Keratinocyte (primary cell): Measurements from ENCODE around the gene PLA2G6.

ENCODE experiments used
- CTCF ChIP-seq, 3 experiments: IDR thresholded peaks in 1 of 3; conservative IDR thresholded peaks in 1 of 3; optimal IDR thresholded peaks in 1 of 3; 2 replicates in 2 of 3; 3 replicates in 1 of 3; pipeline versions ENCODE3 to v1.5.1; 2011; ENCODE audit warnings: low read length in 3 of 3, mild to moderate bottlenecking in 3 of 3, moderate library complexity in 2 of 3, control low read depth in 1 of 3, inconsistent platforms in 1 of 3; ENCODE audit not compliant: insufficient read depth in 2 of 3; ENCODE audit errors: extremely low read depth in 1 of 3
- EZH2 ChIP-seq: IDR thresholded peaks from one replicate; pipeline ENCODE4 v1.6.1; 2012; ENCODE audit warnings: inconsistent platforms, mild to moderate bottlenecking, low read length, moderate library complexity

GRCh38 chr22:38109371-38110001 is 72.1 kb downstream of the PLA2G6 start:
- TF ChIP-seq CTCF (optimal IDR thresholded peaks at IDR 0.05 in 1 of 3, IDR thresholded peaks at IDR 0.05 in 1 of 3, conservative IDR thresholded peaks at IDR 0.05 in 1 of 3; ENCODE audit: extremely low read depth in 1 of 3, insufficient read depth in 2 of 3, low read length in 3 of 3) (no peak), EZH2 (no peak)
